Nephron progenitor cell (in vitro differentiated cells): ENCODE results near the gene POLR1C.
"Not testable (repeated sequence)": the region's sequence is repeated elsewhere in the genome, so short reads cannot be mapped to it uniquely, and the experiment has no call there.

ENCODE experiments used
- DNase-seq: peaks from one replicate; pipeline ENCODE4 v3.0.0; 2021
- H3K27ac Mint-ChIP-seq: 2 replicates; pipeline ENCODE4 v1.8.0; 2021; ENCODE audit warnings: mild to moderate bottlenecking, moderate library complexity, mixed read lengths
- H3K27me3 Mint-ChIP-seq: 2 replicates; pipeline ENCODE4 v1.8.0; 2021; ENCODE audit warnings: mild to moderate bottlenecking, low read depth, mixed read lengths; ENCODE audit not compliant: poor library complexity
- H3K36me3 Mint-ChIP-seq: 2 replicates; pipeline ENCODE4 v1.8.0; 2021; ENCODE audit warnings: low read depth, mixed read lengths
- H3K4me1 Mint-ChIP-seq: 2 replicates; pipeline ENCODE4 v1.8.0; 2021; ENCODE audit warnings: mixed read lengths
- H3K4me3 Mint-ChIP-seq: 2 replicates; pipeline ENCODE4 v1.8.0; 2021; ENCODE audit warnings: mild to moderate bottlenecking, moderate library complexity, mixed read lengths
- H3K9me3 Mint-ChIP-seq: 2 replicates; pipeline ENCODE4 v1.8.0; 2021; ENCODE audit warnings: mild to moderate bottlenecking, moderate library complexity, mixed read lengths
- TF ChIP-seq, protein P1 (sequence below): fragments of 200-600 bp; sonication (generic); IDR thresholded peaks from 2 replicates; pipeline ENCODE4 v1.5.0; 2021; ENCODE audit warnings: antibody characterized with exemption

POLR1C gene

DNA sequence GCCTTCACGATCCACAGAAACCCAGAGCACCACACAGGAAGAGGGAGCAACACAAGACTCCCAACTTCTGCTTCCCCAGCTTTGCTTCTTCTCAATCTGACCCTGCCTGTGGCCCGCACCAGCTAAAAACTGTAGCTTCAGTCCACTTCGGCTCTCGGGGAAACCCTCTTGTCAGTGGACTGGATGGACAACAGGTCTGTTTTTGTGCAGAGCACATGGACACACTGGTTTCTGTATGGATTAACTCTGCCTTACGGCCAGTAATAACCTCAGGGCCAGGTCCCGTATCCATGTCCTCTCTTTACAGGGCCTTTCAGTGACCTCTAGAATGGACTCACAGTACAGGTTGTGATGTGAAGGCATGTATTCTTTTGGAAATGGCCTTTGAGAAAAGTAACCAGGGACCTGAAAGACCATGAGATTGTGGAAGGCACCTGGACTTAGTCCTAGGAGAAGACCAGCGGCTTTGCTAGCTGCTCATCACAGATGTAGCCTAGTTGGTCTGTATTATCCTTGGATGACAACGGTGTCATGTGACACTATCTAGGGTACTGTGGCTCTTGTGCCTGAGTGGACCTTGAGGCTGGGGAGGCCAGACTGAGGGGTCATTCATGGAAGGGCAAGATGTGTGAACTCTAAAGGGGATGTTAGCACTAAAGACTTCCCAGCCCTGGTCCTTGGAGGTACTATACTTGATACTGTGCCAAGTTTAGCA is 5.8 kb downstream of the POLR1C start:
- H3K36me3 Mint-ChIP-seq: peaks cover 58% of the 10 kb centered on the region
- no peaks in the 10 kb centered on the region for H3K9me3 Mint-ChIP-seq
- H3K4me3 Mint-ChIP-seq: no peak overlapping the region
- no peaks in the 10 kb centered on the region for H3K27me3 Mint-ChIP-seq
- no peak overlapping the region for H3K27ac Mint-ChIP-seq
- DNase-seq: no peak
- no peaks in the 10 kb centered on the region for H3K4me1 Mint-ChIP-seq
- TF ChIP-seq, protein P1, sequence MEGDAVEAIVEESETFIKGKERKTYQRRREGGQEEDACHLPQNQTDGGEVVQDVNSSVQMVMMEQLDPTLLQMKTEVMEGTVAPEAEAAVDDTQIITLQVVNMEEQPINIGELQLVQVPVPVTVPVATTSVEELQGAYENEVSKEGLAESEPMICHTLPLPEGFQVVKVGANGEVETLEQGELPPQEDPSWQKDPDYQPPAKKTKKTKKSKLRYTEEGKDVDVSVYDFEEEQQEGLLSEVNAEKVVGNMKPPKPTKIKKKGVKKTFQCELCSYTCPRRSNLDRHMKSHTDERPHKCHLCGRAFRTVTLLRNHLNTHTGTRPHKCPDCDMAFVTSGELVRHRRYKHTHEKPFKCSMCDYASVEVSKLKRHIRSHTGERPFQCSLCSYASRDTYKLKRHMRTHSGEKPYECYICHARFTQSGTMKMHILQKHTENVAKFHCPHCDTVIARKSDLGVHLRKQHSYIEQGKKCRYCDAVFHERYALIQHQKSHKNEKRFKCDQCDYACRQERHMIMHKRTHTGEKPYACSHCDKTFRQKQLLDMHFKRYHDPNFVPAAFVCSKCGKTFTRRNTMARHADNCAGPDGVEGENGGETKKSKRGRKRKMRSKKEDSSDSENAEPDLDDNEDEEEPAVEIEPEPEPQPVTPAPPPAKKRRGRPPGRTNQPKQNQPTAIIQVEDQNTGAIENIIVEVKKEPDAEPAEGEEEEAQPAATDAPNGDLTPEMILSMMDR: no peak

GRCh38 chr6:43523284-43523683 is 6.4 kb downstream of the POLR1C start:
- DNase-seq: no peak
- no peak overlapping the region for H3K4me3 Mint-ChIP-seq
- H3K27me3 Mint-ChIP-seq: no peaks in the 10 kb centered on the region
- H3K9me3 Mint-ChIP-seq: no peaks in the 10 kb centered on the region
- no peaks in the 10 kb centered on the region for H3K4me1 Mint-ChIP-seq
- H3K27ac Mint-ChIP-seq: no peak overlapping the region
- peaks cover 64% of the 10 kb centered on the region for H3K36me3 Mint-ChIP-seq
- TF ChIP-seq, protein P1: no peak

DNA sequence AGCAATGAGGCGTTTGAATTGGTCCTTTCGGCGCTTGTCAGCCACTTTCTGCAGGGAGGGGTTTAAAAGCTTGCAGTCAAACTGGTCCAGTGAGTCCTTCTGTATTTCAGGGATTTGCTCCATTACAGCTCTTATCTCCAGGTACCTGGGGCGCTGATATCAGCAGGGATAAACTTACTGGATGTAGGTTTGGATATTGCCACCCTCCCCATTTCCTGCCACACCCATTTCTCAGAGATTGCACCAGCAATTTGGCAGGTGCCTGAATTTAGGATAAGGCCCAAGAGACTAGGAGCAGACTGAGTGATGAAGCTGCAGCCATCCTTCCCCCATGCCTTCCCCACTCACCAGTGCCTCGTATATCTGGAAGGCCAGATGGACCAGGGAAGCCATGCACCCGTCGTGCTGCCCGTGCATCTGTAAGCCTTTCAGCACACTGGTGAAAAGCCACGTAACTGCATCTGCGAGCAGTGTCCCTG is 7.6 kb downstream of the POLR1C start:
- Mint-ChIP-seq H3K9me3 (no peaks in the 10 kb centered on the region), H3K27me3 (no peaks in the 10 kb centered on the region), H3K4me1 (no peaks in the 10 kb centered on the region), H3K36me3 (peaks cover 75% of the 10 kb centered on the region), H3K27ac (no peak overlapping the region), H3K4me3 (no peak overlapping the region)
- TF ChIP-seq, protein P1: no peak
- no peak for DNase-seq

DNA sequence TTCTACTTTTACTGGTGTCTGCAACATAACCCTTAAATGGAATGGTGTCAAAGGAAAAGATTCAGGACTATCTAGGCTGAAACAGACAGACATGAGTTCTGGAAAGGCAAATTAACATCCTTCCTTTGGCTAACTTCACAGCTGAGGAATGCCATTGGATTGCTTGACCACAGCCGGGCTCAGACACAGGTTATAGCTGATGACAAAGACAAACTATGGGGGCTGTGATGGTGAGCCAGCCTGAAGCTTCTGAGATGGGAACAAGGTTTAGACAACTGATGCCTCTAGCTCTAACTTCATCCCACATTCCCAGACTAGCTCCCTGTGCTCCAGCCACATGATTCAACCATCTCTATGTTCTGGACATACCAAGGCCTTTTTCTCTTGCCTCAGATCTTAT is 15.3 kb downstream of the POLR1C start:
- Mint-ChIP-seq H3K4me1 (no peaks in the 10 kb centered on the region), H3K27me3 (no peaks in the 10 kb centered on the region), H3K27ac (no peak overlapping the region), H3K9me3 (no peaks in the 10 kb centered on the region), H3K36me3 (peaks cover 65% of the 10 kb centered on the region), H3K4me3 (no peak overlapping the region)
- DNase-seq: no peak
- TF ChIP-seq, protein P1: no peak

DNA sequence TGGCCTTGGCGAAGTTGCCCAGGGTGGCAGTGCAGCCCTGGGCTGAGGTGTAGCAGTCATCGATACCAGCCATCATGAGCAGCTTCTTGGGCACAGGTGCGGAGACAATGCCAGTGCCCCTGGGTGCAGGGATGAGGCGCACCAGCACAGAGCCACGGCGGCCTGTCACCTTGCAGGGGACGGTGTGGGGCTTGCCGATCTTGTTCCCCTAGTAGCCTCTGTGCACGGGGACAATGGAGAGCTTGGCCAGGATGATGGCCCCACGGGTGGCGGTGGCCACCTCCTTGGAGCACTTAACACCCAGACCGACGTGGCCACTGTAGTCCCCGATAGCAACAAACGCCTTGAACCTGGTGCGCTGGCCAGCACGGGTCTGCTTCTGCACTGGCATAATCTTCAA is 22.1 kb downstream of the POLR1C start:
- H3K36me3 Mint-ChIP-seq: peaks cover 64% of the 10 kb centered on the region
- H3K4me1 Mint-ChIP-seq, DNase-seq: not testable (repeated sequence)

GRCh38 chr6:43539409-43539808 is 22.5 kb downstream of the POLR1C start:
- not testable (repeated sequence) for H3K9me3 Mint-ChIP-seq, H3K27ac Mint-ChIP-seq, H3K4me3 Mint-ChIP-seq, H3K27me3 Mint-ChIP-seq, H3K4me1 Mint-ChIP-seq, DNase-seq
- H3K36me3 Mint-ChIP-seq: peaks cover 64% of the 10 kb centered on the region

More for the DNA sequence above, 22.1 kb downstream of the POLR1C start:
- not testable (repeated sequence) for H3K9me3 Mint-ChIP-seq, H3K4me3 Mint-ChIP-seq, H3K27ac Mint-ChIP-seq, H3K27me3 Mint-ChIP-seq

DNA sequence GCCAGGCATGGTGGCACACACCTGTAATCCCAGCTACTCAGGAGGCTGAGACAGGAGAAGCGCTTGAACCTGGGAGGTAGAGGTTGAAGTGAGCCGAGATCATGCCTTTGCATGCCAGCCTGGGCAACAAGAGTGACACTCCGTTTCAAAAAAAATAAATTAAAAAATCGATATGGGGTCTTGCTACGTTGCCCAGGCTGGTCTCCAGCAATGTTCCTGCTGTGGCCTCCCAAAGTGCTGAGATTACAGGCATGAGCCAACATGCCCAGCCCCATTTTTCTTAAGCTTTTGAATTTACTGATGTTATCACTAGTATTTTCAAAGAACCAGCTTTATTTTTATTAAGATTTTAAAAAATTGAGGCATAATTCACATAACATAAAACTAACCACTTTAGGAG is 23.6 kb downstream of the POLR1C start:
- Mint-ChIP-seq H3K27ac (no peak overlapping the region), H3K9me3 (no peaks in the 10 kb centered on the region), H3K4me3 (no peak overlapping the region), H3K27me3 (no peaks in the 10 kb centered on the region), H3K4me1 (peaks cover 7% of the 10 kb centered on the region), H3K36me3 (peaks cover 66% of the 10 kb centered on the region)
- TF ChIP-seq, protein P1: no peak
- DNase-seq: no peak
